Measurements from ENCODE around the gene PIGN.

DNA sequence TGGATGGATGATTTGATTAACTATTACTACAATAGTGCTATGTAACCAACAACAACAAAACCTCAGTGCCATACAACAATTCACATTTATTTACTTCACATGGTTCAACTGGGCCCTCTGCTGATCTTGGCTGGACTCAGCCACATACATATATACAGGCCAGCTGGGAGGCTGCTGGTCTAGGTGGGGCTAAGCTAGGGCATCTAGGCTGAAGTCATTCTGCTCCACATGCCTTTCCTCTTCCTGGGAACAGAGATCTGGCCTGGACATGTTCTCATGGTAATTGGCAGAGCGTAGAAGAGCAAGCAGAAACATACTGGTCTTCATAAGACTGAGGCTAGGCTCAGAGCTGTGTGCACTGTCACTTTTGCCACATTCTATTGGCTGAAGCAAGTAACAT lies 191.2 kb downstream of the PIGN start:
- TF ChIP-seq, protein P1, sequence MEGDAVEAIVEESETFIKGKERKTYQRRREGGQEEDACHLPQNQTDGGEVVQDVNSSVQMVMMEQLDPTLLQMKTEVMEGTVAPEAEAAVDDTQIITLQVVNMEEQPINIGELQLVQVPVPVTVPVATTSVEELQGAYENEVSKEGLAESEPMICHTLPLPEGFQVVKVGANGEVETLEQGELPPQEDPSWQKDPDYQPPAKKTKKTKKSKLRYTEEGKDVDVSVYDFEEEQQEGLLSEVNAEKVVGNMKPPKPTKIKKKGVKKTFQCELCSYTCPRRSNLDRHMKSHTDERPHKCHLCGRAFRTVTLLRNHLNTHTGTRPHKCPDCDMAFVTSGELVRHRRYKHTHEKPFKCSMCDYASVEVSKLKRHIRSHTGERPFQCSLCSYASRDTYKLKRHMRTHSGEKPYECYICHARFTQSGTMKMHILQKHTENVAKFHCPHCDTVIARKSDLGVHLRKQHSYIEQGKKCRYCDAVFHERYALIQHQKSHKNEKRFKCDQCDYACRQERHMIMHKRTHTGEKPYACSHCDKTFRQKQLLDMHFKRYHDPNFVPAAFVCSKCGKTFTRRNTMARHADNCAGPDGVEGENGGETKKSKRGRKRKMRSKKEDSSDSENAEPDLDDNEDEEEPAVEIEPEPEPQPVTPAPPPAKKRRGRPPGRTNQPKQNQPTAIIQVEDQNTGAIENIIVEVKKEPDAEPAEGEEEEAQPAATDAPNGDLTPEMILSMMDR (IDR thresholded peaks at IDR 0.05; ENCODE audit: low read depth, low read length): no peak
- no peak for TF ChIP-seq EZH2phosphoT487 (IDR thresholded peaks at IDR 0.05; ENCODE audit: low read depth)
